Measurements from ENCODE around the gene GABRG3. TPM values are rescaled to one million over a fixed set of nuclear protein-coding genes. Genes with fewer than 3 reads are reported as not detected.

Gene GABRG3
- total and polyA plus RNA-seq, 2 of the 4 experiments (the other 2 are of a cell fraction), result not detected

DNA sequence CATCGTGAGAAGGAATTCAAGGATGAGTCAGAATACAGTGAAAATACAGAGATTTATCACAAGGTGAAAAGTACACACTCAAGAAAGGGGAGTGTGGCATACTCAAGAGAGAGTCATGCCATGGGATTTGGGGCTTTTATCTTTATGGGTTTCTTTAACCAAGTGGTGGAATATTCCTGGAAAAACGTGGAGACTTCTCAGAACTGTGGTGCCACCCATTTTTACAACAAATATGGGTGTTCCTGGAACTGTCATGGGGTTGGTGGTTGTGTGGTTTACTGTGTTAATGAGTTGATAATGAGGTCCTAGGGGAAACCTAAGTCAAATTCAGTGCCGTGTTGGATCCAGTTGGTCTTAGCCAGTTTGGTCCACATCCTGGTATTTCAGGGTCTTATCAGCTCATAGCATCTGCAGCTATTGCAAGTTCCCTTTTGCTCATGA is 497.2 kb downstream of the GABRG3 start:
- H4K20me1 ChIP-seq (ENCODE audit: insufficient read depth, low read length), result no peaks in the 10 kb centered on the region
- CTCF ChIA-PET, result no interaction called here
- H4K8ac ChIP-seq (ENCODE audit: low read depth in 2 of 2, low read length in 2 of 2), result no peak overlapping the region
- no TSS peak for BruUV-seq (replicated peaks)
- no peak overlapping the region for H2BK20ac ChIP-seq (ENCODE audit: low read depth, low read length)
- in situ Hi-C loops (cut with MboI; ENCODE audit: low sequenced_read_pairs) (no loop called here), dilution Hi-C loops (cut with HindIII; ENCODE audit: low sequenced_read_pairs, unreplicated experiment) (no loop called here), intact Hi-C loops (cut with micrococcal nuclease) (no loop called here)
- no peak overlapping the region for H3K4me2 ChIP-seq (ENCODE audit: low read depth, low read length)
- H3K9me3 ChIP-seq (ENCODE audit: control insufficient read depth, insufficient read depth, low read length), result peaks cover 12% of the 10 kb centered on the region
- H2BK15ac ChIP-seq (ENCODE audit: low read depth, low read length), result no peak overlapping the region
- ATAC-seq (ENCODE audit: low read depth) (no peak), DNase-seq (no peak)
- no peak overlapping the region for H2AFZ ChIP-seq (replicated peaks; ENCODE audit: low read length, poor library complexity)
- no peak overlapping the region for H4K91ac ChIP-seq (ENCODE audit: insufficient read depth, low read depth, low read length)
- no peak overlapping the region for H2AK5ac ChIP-seq (ENCODE audit: low read depth, low read length)
- H2AK9ac ChIP-seq (replicated peaks; ENCODE audit: low read depth, low read length, poor library complexity), result no peak overlapping the region
- WGBS, 2 experiments (ENCODE audit: extremely low coverage in 2 of 2, insufficient read length in 1 of 2), result no CpG with 5 or more reads among the region's 3 CpGs
- POLR2A ChIA-PET (ENCODE audit: unreplicated experiment), result no interaction called here
- H3K9ac ChIP-seq (ENCODE audit: low read depth, low read length), result no peak overlapping the region
- no peaks in the 10 kb centered on the region for H3K9me1 ChIP-seq (ENCODE audit: insufficient read depth, low read length)
- H3K18ac ChIP-seq (ENCODE audit: low read depth, low read length), result no peak overlapping the region
- H2BK120ac ChIP-seq (ENCODE audit: low read depth, low read length), result no peak overlapping the region
- H3K36me3 ChIP-seq (ENCODE audit: control insufficient read depth, insufficient read depth, low read length), result no peaks in the 10 kb centered on the region
- H3K4me3 ChIP-seq (ENCODE audit: insufficient read depth, low read depth, low read length), result no peak overlapping the region
- no peak overlapping the region for H3K23ac ChIP-seq (ENCODE audit: low read depth, low read length)
- H3K4me1 ChIP-seq (ENCODE audit: control insufficient read depth, insufficient read depth, low read length), result no peaks in the 10 kb centered on the region
- no peaks in the 10 kb centered on the region for H3K27me3 ChIP-seq (ENCODE audit: control insufficient read depth, insufficient read depth, low read length)
- H4K5ac ChIP-seq (ENCODE audit: low read depth, low read length), result no peak overlapping the region
- H2BK5ac ChIP-seq (ENCODE audit: low read depth, low read length, poor library complexity, severe bottlenecking), result no peak overlapping the region
- H3K56ac ChIP-seq (ENCODE audit: extremely low read depth, insufficient read depth, low read length), result no peak overlapping the region
- H3K27ac ChIP-seq (ENCODE audit: insufficient read depth, low read length), result no peak overlapping the region
- no peaks in the 10 kb centered on the region for H3K79me1 ChIP-seq (ENCODE audit: low read depth in 1 of 2, low read length in 2 of 2)
- TF ChIP-seq RFX5 (IDR thresholded peaks at IDR 0.05; ENCODE audit: low read depth, low read length), result no peak
- no peak for TF ChIP-seq NFE2L2 (IDR thresholded peaks at IDR 0.05; ENCODE audit: low read depth, low read length)
- TF ChIP-seq, protein P1, sequence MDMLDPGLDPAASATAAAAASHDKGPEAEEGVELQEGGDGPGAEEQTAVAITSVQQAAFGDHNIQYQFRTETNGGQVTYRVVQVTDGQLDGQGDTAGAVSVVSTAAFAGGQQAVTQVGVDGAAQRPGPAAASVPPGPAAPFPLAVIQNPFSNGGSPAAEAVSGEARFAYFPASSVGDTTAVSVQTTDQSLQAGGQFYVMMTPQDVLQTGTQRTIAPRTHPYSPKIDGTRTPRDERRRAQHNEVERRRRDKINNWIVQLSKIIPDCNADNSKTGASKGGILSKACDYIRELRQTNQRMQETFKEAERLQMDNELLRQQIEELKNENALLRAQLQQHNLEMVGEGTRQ (IDR thresholded peaks at IDR 0.05; ENCODE audit: low read depth, low read length), result no peak
- no peak for TF ChIP-seq CEBPB (IDR thresholded peaks at IDR 0.05; ENCODE audit: low read depth, low read length)
- TF ChIP-seq, protein P2, sequence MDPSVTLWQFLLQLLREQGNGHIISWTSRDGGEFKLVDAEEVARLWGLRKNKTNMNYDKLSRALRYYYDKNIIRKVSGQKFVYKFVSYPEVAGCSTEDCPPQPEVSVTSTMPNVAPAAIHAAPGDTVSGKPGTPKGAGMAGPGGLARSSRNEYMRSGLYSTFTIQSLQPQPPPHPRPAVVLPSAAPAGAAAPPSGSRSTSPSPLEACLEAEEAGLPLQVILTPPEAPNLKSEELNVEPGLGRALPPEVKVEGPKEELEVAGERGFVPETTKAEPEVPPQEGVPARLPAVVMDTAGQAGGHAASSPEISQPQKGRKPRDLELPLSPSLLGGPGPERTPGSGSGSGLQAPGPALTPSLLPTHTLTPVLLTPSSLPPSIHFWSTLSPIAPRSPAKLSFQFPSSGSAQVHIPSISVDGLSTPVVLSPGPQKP (IDR thresholded peaks at IDR 0.05; ENCODE audit: borderline replicate concordance, low read depth, low read length), result no peak
- TF ChIP-seq SMC3 (IDR thresholded peaks at IDR 0.05; ENCODE audit: low read depth, low read length), result no peak
- no peak for TF ChIP-seq BHLHE40 (IDR thresholded peaks at IDR 0.05; ENCODE audit: low read depth, low read length)
- TF ChIP-seq RCOR1 (IDR thresholded peaks at IDR 0.05; ENCODE audit: insufficient replicate concordance, low read length), result no peak
- TF ChIP-seq CHD1 (IDR thresholded peaks at IDR 0.05; ENCODE audit: low read depth, low read length), result no peak
- no peak for TF ChIP-seq RAD21 (IDR thresholded peaks at IDR 0.05; ENCODE audit: low read length)
- TF ChIP-seq, protein P3, sequence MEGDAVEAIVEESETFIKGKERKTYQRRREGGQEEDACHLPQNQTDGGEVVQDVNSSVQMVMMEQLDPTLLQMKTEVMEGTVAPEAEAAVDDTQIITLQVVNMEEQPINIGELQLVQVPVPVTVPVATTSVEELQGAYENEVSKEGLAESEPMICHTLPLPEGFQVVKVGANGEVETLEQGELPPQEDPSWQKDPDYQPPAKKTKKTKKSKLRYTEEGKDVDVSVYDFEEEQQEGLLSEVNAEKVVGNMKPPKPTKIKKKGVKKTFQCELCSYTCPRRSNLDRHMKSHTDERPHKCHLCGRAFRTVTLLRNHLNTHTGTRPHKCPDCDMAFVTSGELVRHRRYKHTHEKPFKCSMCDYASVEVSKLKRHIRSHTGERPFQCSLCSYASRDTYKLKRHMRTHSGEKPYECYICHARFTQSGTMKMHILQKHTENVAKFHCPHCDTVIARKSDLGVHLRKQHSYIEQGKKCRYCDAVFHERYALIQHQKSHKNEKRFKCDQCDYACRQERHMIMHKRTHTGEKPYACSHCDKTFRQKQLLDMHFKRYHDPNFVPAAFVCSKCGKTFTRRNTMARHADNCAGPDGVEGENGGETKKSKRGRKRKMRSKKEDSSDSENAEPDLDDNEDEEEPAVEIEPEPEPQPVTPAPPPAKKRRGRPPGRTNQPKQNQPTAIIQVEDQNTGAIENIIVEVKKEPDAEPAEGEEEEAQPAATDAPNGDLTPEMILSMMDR (conservative IDR thresholded peaks at IDR 0.05; ENCODE audit: low read depth, low read length), result no peak
- TF ChIP-seq FOS (IDR thresholded peaks at IDR 0.05; ENCODE audit: low read depth, low read length), result no peak
- TF ChIP-seq POLR2A (IDR thresholded peaks at IDR 0.05; ENCODE audit: low read depth, low read length), result no peak
- TF ChIP-seq MXI1 (IDR thresholded peaks at IDR 0.05; ENCODE audit: borderline replicate concordance, low read depth, low read length), result no peak
- TF ChIP-seq MAZ (IDR thresholded peaks at IDR 0.05; ENCODE audit: borderline replicate concordance, low read depth, low read length), result no peak
- no peak for TF ChIP-seq MAFK (IDR thresholded peaks at IDR 0.05; ENCODE audit: low read depth, low read length)
- no peak overlapping the region for H3K14ac ChIP-seq (replicated peaks; ENCODE audit: low read depth, low read length)
- no peak overlapping the region for H3K4ac ChIP-seq (ENCODE audit: low read depth, low read length)

Measured in IMR-90 (cell line).